Measurements from ENCODE around the gene RTL9. TPM values are rescaled to one million over a fixed set of nuclear protein-coding genes. Genes with fewer than 3 reads are reported as not detected.
A peak's percentile ranks its signal among the peaks of the same experiment; 100 is the strongest.

The RTL9 gene
- total and polyA plus RNA-seq, 9 of the 15 experiments (the other 6 are each of a cell fraction or from before 2014, with no cell fraction given), result 0.04 to 0.35 (median 0.13) TPM; not detected in 1

GRCh38 chrX:110310000-110310790, 48.5 kb upstream of the RTL9 start:
- Histone ChIP-seq H2AFZ (ENCODE audit: low read depth, low read length) (no peak overlapping the region), H3K4me2 (ENCODE audit: insufficient read depth, low read length) (no peak overlapping the region), H4K20me1 (replicated peaks; ENCODE audit: control insufficient read depth, insufficient read depth, low read length) (peaks cover 13% of the 10 kb centered on the region), H3K9ac (ENCODE audit: insufficient read depth in 1 of 2, low read depth in 2 of 2, low read length in 2 of 2) (no peak overlapping the region), H3K36me3 (ENCODE audit: control insufficient read depth, insufficient read depth, low read length) (peaks cover 2% of the 10 kb centered on the region; the same call in 2 of the 3 replicates), H3K9me3 (replicated peaks; ENCODE audit: control insufficient read depth, insufficient read depth, low read depth, low read length) (no peaks in the 10 kb centered on the region), H3K27me3 (ENCODE audit: control insufficient read depth in 2 of 2, insufficient read depth in 2 of 2, low read length in 2 of 2) (no peaks in the 10 kb centered on the region), H3K27ac (ENCODE audit: extremely low read depth, low read depth, low read length) (no peak overlapping the region), H3K9me1 (ENCODE audit: control insufficient read depth, insufficient read depth, low read length) (no peaks in the 10 kb centered on the region), H3K4me3 (no peak overlapping the region), H3K4me1 (replicated peaks in 1 of 2; ENCODE audit: control insufficient read depth in 2 of 2, insufficient read depth in 2 of 2, low read length in 2 of 2) (peaks cover 8 to 31% of the 10 kb centered on the region in 2 experiments; a peak in 3 of 5 replicates), H3K79me2 (ENCODE audit: control insufficient read depth, insufficient read depth, low read length) (peaks cover 92% of the 10 kb centered on the region)
- BruUV-seq (replicated peaks), result no TSS peak
- ATAC-seq (no peak; the same call in 1 of the 3 replicates), FAIRE-seq (peak; percentile 44), DNase-seq (ENCODE audit: extremely low read depth in 1 of 4, low spot score in 3 of 4) (no peak)
- CTCF ChIA-PET (ENCODE audit: low intra/inter-chr PET ratio), result interaction anchor here (0.7 kb wide), 1 partner anchor 80 kb away, joined by 3 read pairs; no protein-coding TSS in a partner anchor
- TF ChIP-seq NFIC (IDR thresholded peaks at IDR 0.05) (peak; percentile 75), FOXJ2 (tag; IDR thresholded peaks at IDR 0.05) (no peak), PRDM10 (IDR thresholded peaks at IDR 0.05; ENCODE audit: partially characterized antibody) (peak; percentile 94), LARP7 (IDR thresholded peaks at IDR 0.05) (no peak), HMBOX1 (IDR thresholded peaks at IDR 0.05) (0 out of 2 replicates have a peak, but pooled peaks have one; percentile 25), ZEB2 (IDR thresholded peaks at IDR 0.05) (no peak)
- POLR2A ChIA-PET, result interaction anchor here (1.0 to 1.5 kb wide), 2 partner anchors 14 to 93 kb away, joined by 4 to 5 read pairs; no protein-coding TSS in a partner anchor
- intact Hi-C loops (cut with micrococcal nuclease), result no loop called here
- WGBS (ENCODE audit: insufficient coverage, low coverage, missing lambda C conversion rate), result 50% methylated on average over 1 of the region's 1 CpG
- in situ Hi-C loops (cut with MboI), result no loop called here

All from K562 (cell line).